ENCODE measurements around the gene RNF43.
A peak's percentile ranks its signal among the peaks of the same experiment; 100 is the strongest.

Gene RNF43

DNA sequence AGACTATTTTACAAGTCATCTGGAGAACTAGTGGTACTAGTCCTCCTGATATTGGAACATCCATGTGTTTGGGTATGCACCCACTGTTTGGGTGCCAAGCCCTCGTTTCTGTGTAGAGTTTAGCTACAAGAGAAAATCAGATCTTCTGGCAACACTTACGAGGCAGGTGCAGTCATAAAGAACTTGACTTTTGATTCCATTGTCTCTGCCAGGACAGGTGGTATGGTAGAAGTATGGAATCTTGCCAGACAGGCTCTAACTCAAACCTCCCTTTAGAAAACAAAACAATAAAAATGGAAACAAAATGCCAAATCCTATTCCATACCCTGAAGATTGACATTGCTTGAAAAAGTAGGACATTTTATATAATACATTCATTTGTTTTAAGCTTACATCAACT lies 16.0 kb downstream of the RNF43 start:
- Histone ChIP-seq H3K36me3 (ENCODE audit: control insufficient read depth in 1 of 2, insufficient read depth in 2 of 2, low read length in 2 of 2) (no peaks in the 10 kb centered on the region), H3K14ac (ENCODE audit: low read length) (no peak overlapping the region), H4K12ac (ENCODE audit: low read depth, low read length) (no peak overlapping the region), H3K4me3 (ENCODE audit: low read depth, low read length) (no peak overlapping the region), H2BK12ac (ENCODE audit: low read length) (no peak overlapping the region), H4K91ac (ENCODE audit: low read depth, low read length) (no peak overlapping the region), H3K27ac (ENCODE audit: low read depth, low read length) (no peak overlapping the region), H3K9ac (ENCODE audit: low read length) (no peak overlapping the region), H3K79me2 (ENCODE audit: control insufficient read depth, insufficient read depth, low read length, poor library complexity) (no peaks in the 10 kb centered on the region), H2AFZ (ENCODE audit: insufficient read depth, low read length, poor library complexity) (no peak overlapping the region), H3K27me3 (ENCODE audit: insufficient read depth, low read length) (no peaks in the 10 kb centered on the region), H2BK5ac (ENCODE audit: low read depth, low read length, poor library complexity) (no peak overlapping the region), H3K4me1 (ENCODE audit: control insufficient read depth in 1 of 2, insufficient read depth in 2 of 2, low read length in 2 of 2) (peaks cover 3 to 8% of the 10 kb centered on the region in 2 experiments), H3K23ac (ENCODE audit: low read length) (no peak overlapping the region), H2AK5ac (ENCODE audit: low read length) (no peak overlapping the region), H3K18ac (ENCODE audit: low read length) (no peak overlapping the region), H3K4me2 (ENCODE audit: low read length) (no peak overlapping the region), H4K8ac (ENCODE audit: low read depth, low read length) (no peak overlapping the region), H3K79me1 (ENCODE audit: low read length) (peaks cover 5% of the 10 kb centered on the region), H3K4ac (ENCODE audit: low read depth, low read length) (no peak overlapping the region), H2BK120ac (ENCODE audit: insufficient read depth, low read length, poor library complexity) (no peak overlapping the region), H3K9me3 (ENCODE audit: insufficient read depth, low read depth, low read length) (no peaks in the 10 kb centered on the region)
- no CpG with 5 or more reads among the region's 2 CpGs for whole genome bisulfite sequencing (ENCODE audit: extremely low coverage, insufficient coverage, insufficient read length)
- peak in 1 of 2 donors; percentile 37 for DNase-seq

DNA sequence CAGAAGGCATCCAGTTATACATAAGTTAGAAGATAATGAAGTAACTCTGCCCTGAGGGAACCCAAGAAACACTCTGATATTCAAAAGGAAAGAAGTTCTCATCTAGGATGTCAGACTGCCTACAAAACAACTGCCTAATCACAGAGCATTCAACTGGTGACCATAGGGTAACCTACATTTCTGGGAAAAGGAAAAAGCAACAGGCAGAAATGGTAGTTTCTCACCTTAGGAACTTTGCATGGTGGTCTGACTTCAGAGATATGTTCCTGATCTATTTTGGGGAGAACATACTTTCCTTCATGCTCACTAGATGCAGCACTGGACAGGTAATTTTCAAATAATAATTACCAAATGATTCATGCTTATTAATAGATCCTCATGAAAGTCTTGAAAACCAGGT lies 16.5 kb downstream of the RNF43 start:
- no peaks in the 10 kb centered on the region for H3K9me3 ChIP-seq (ENCODE audit: insufficient read depth, low read depth, low read length)
- peaks cover 5% of the 10 kb centered on the region for H3K79me1 ChIP-seq (ENCODE audit: low read length)
- no peak overlapping the region for H3K23ac ChIP-seq (ENCODE audit: low read length)
- H4K91ac ChIP-seq (ENCODE audit: low read depth, low read length) = no peak overlapping the region
- no peaks in the 10 kb centered on the region for H3K36me3 ChIP-seq (ENCODE audit: control insufficient read depth in 1 of 2, insufficient read depth in 2 of 2, low read length in 2 of 2)
- H2AK5ac ChIP-seq (ENCODE audit: low read length) = no peak overlapping the region
- H4K8ac ChIP-seq (ENCODE audit: low read depth, low read length) = no peak overlapping the region
- no peak overlapping the region for H4K12ac ChIP-seq (ENCODE audit: low read depth, low read length)
- H3K79me2 ChIP-seq (ENCODE audit: control insufficient read depth, insufficient read depth, low read length, poor library complexity) = no peaks in the 10 kb centered on the region
- DNase-seq = no peak
- no peak overlapping the region for H2BK120ac ChIP-seq (ENCODE audit: insufficient read depth, low read length, poor library complexity)
- no peak overlapping the region for H3K9ac ChIP-seq (ENCODE audit: low read length)
- H3K18ac ChIP-seq (ENCODE audit: low read length) = no peak overlapping the region
- no peak overlapping the region for H2BK5ac ChIP-seq (ENCODE audit: low read depth, low read length, poor library complexity)
- no peaks in the 10 kb centered on the region for H3K27me3 ChIP-seq (ENCODE audit: insufficient read depth, low read length)
- no peak overlapping the region for H2AFZ ChIP-seq (ENCODE audit: insufficient read depth, low read length, poor library complexity)
- H3K14ac ChIP-seq (ENCODE audit: low read length) = no peak overlapping the region
- no peak overlapping the region for H3K4me3 ChIP-seq (ENCODE audit: low read depth, low read length)
- no peak overlapping the region for H3K27ac ChIP-seq (ENCODE audit: low read depth, low read length)
- H3K4me2 ChIP-seq (ENCODE audit: low read length) = no peak overlapping the region
- no peak overlapping the region for H2BK12ac ChIP-seq (ENCODE audit: low read length)
- no peak overlapping the region for H3K4ac ChIP-seq (ENCODE audit: low read depth, low read length)
- peaks cover 3 to 8% of the 10 kb centered on the region in 2 experiments for H3K4me1 ChIP-seq (ENCODE audit: control insufficient read depth in 1 of 2, insufficient read depth in 2 of 2, low read length in 2 of 2)

DNA sequence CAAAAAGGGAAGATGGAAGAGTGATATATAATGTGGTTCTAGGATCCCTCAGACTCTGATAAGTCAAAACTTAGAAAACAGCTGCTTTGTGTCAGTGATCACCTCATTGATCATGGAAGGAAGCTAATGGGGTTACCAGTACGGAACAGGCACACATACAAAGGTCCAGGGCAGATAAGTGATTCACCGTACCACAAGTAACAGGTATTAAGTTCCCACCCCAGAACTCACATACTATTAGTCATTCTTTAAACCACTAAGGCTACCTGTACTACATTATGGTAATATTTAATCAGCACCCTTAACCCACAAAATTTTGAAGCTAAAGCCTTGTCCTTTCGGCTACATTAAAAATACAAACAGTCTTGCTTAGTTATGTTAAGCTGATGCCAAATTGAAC lies 17.4 kb downstream of the RNF43 start:
- Histone ChIP-seq H3K9ac (ENCODE audit: low read length) (no peak overlapping the region), H2BK5ac (ENCODE audit: low read depth, low read length, poor library complexity) (no peak overlapping the region), H3K27me3 (ENCODE audit: insufficient read depth, low read length) (no peaks in the 10 kb centered on the region), H4K12ac (ENCODE audit: low read depth, low read length) (no peak overlapping the region), H3K4me2 (ENCODE audit: low read length) (no peak overlapping the region), H3K4ac (ENCODE audit: low read depth, low read length) (no peak overlapping the region), H3K4me3 (ENCODE audit: low read depth, low read length) (no peak overlapping the region), H4K91ac (ENCODE audit: low read depth, low read length) (no peak overlapping the region), H3K36me3 (ENCODE audit: control insufficient read depth in 1 of 2, insufficient read depth in 2 of 2, low read length in 2 of 2) (no peaks in the 10 kb centered on the region), H2BK120ac (ENCODE audit: insufficient read depth, low read length, poor library complexity) (no peak overlapping the region), H2AK5ac (ENCODE audit: low read length) (no peak overlapping the region), H2AFZ (ENCODE audit: insufficient read depth, low read length, poor library complexity) (no peak overlapping the region), H3K79me2 (ENCODE audit: control insufficient read depth, insufficient read depth, low read length, poor library complexity) (no peaks in the 10 kb centered on the region), H3K27ac (ENCODE audit: low read depth, low read length) (no peak overlapping the region), H3K23ac (ENCODE audit: low read length) (no peak overlapping the region), H3K9me3 (ENCODE audit: insufficient read depth, low read depth, low read length) (no peaks in the 10 kb centered on the region), H3K4me1 (ENCODE audit: control insufficient read depth in 1 of 2, insufficient read depth in 2 of 2, low read length in 2 of 2) (peaks cover 3 to 8% of the 10 kb centered on the region in 2 experiments), H2BK12ac (ENCODE audit: low read length) (no peak overlapping the region), H3K79me1 (ENCODE audit: low read length) (peaks cover 5% of the 10 kb centered on the region), H3K14ac (ENCODE audit: low read length) (no peak overlapping the region), H3K18ac (ENCODE audit: low read length) (no peak overlapping the region), H4K8ac (ENCODE audit: low read depth, low read length) (no peak overlapping the region)
- DNase-seq = no peak
- WGBS (ENCODE audit: extremely low coverage, insufficient coverage, insufficient read length) = no CpG with 5 or more reads among the region's 3 CpGs

DNA sequence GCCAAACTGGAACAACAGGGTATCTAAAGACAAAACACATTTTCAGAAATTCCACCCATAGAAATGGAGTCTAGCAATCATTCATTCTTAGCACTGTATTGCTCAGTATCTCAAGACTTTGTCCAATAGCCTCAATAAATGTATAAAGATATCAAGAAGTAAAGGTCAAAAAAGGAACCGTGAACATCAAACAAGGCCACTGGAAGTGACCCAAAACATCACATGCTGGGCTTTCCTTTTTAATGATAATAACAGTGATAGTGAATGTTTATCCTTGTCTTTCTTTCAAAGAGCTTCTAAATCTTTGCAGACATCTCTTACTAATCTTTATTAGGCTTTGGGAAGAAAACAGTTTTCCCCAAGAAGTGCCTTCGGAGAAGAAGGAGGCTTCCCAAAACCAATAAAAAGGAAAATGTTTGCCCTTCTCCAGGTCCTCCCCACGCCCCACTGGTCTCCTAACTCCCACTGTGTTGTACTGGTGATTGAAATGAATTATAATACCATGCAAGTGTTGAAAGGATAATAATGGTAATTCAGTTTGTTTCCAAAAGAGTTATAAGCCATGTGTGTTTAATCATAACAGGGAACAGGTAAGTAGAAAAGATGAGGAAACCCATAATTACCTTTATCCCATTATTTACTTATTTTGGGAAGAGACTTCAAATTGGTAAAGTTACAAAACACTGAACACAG lies 18.6 kb downstream of the RNF43 start:
- no CpG with 5 or more reads among the region's 3 CpGs for WGBS (ENCODE audit: extremely low coverage, insufficient coverage, insufficient read length)
- Histone ChIP-seq H4K12ac (ENCODE audit: low read depth, low read length) (no peak overlapping the region), H2BK120ac (ENCODE audit: insufficient read depth, low read length, poor library complexity) (no peak overlapping the region), H4K91ac (ENCODE audit: low read depth, low read length) (no peak overlapping the region), H3K14ac (ENCODE audit: low read length) (no peak overlapping the region), H3K27ac (ENCODE audit: low read depth, low read length) (no peak overlapping the region), H2BK12ac (ENCODE audit: low read length) (no peak overlapping the region), H2AFZ (ENCODE audit: insufficient read depth, low read length, poor library complexity) (no peak overlapping the region), H3K4me2 (ENCODE audit: low read length) (no peak overlapping the region), H3K9me3 (ENCODE audit: insufficient read depth, low read depth, low read length) (no peaks in the 10 kb centered on the region), H2BK5ac (ENCODE audit: low read depth, low read length, poor library complexity) (no peak overlapping the region), H3K79me1 (ENCODE audit: low read length) (peaks cover 4% of the 10 kb centered on the region), H3K4me3 (ENCODE audit: low read depth, low read length) (no peak overlapping the region), H3K4me1 (ENCODE audit: control insufficient read depth in 1 of 2, insufficient read depth in 2 of 2, low read length in 2 of 2) (peaks cover 3 to 8% of the 10 kb centered on the region in 2 experiments), H3K23ac (ENCODE audit: low read length) (no peak overlapping the region), H4K8ac (ENCODE audit: low read depth, low read length) (no peak overlapping the region), H2AK5ac (ENCODE audit: low read length) (no peak overlapping the region), H3K18ac (ENCODE audit: low read length) (no peak overlapping the region), H3K27me3 (ENCODE audit: insufficient read depth, low read length) (no peaks in the 10 kb centered on the region), H3K36me3 (ENCODE audit: control insufficient read depth in 1 of 2, insufficient read depth in 2 of 2, low read length in 2 of 2) (no peaks in the 10 kb centered on the region), H3K79me2 (ENCODE audit: control insufficient read depth, insufficient read depth, low read length, poor library complexity) (no peaks in the 10 kb centered on the region), H3K4ac (ENCODE audit: low read depth, low read length) (no peak overlapping the region), H3K9ac (ENCODE audit: low read length) (no peak overlapping the region)
- DNase-seq = no peak

Data from trophoblast cell (in vitro differentiated cells and primary cell).